ENCODE data around the gene SPTBN4.

DNA sequence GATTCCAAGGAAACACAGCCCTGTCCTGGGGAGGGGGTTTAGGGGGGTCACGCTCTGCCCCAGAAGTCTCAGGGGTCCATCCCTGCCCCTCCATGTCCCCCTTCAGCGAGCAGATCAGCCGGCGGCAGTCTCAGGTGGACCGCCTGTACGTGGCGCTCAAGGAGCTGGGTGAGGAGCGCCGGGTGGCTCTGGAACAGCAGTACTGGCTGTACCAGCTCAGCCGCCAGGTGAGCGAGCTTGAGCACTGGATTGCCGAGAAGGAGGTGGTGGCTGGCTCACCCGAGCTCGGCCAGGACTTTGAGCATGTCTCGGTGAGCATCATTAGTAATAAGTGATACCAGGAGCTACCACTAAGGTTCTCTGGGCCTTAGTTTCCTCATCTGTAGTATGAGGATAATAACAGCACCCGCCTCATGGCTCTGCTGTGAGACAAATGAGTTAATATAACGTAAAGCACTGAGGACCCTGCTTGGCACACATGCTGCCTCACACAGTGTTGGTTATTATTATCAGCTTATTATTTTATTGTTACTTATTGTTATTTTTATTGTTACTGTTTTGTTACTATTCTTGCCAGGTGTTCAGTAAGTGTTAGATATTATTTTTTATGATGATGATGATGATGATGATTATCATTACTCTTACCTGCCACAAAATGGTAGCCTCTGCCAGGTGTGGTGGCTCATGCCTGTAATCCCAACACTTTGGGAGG is 89.3 kb downstream of the SPTBN4 start:
- TF ChIP-seq, protein P1, sequence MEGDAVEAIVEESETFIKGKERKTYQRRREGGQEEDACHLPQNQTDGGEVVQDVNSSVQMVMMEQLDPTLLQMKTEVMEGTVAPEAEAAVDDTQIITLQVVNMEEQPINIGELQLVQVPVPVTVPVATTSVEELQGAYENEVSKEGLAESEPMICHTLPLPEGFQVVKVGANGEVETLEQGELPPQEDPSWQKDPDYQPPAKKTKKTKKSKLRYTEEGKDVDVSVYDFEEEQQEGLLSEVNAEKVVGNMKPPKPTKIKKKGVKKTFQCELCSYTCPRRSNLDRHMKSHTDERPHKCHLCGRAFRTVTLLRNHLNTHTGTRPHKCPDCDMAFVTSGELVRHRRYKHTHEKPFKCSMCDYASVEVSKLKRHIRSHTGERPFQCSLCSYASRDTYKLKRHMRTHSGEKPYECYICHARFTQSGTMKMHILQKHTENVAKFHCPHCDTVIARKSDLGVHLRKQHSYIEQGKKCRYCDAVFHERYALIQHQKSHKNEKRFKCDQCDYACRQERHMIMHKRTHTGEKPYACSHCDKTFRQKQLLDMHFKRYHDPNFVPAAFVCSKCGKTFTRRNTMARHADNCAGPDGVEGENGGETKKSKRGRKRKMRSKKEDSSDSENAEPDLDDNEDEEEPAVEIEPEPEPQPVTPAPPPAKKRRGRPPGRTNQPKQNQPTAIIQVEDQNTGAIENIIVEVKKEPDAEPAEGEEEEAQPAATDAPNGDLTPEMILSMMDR (conservative IDR thresholded peaks at IDR 0.05; ENCODE audit: low read length), result no peak
- TF ChIP-seq EZH2phosphoT487 (IDR thresholded peaks at IDR 0.05; ENCODE audit: borderline replicate concordance), result no peak

Measured in Loucy (cell line).